Tibial nerve (tissue), 4 donors: ENCODE results near the gene SORCS2. TPM values are rescaled to one million over a fixed set of nuclear protein-coding genes. Genes with fewer than 3 reads are reported as not detected.
A peak's percentile ranks its signal among the peaks of the same experiment; 100 is the strongest.

Source experiments
- DNase-seq, 2 donors: peaks; one replicate each; pipeline ENCODE4 v3.0.0-alpha.2; 2019; ENCODE audit warnings: low spot score in 2 of 2
- H3K27ac ChIP-seq, 4 donors: fragments of 200-600 bp; sonication (generic) in 3 of 4; one replicate each; pipeline ENCODE4 v1.5.1; 2017 to 2019; ENCODE audit warnings: mild to moderate bottlenecking in 1 of 4
- H3K27me3 ChIP-seq, 2 donors: fragments of 200-600 bp; sonication (generic) in 1 of 2; one replicate each; pipeline versions ENCODE4 v1.5.1 to v1.6.0; 2017 to 2019
- H3K36me3 ChIP-seq, 3 donors: fragments of 200-600 bp; sonication (generic); one replicate each; pipeline ENCODE4 v1.5.1; 2018 to 2019
- H3K4me1 ChIP-seq, 4 donors: fragments of 200-600 bp; sonication (generic) in 3 of 4; one replicate each; pipeline ENCODE4 v1.5.1; 2017 to 2019
- H3K4me3 ChIP-seq, 4 donors: fragments of 200-600 bp; sonication (generic) in 3 of 4; one replicate each; pipeline ENCODE4 v1.5.1; 2017 to 2019; ENCODE audit warnings: mild to moderate bottlenecking in 1 of 4, moderate library complexity in 1 of 4
- H3K9me3 ChIP-seq, 4 donors: fragments of 200-600 bp; sonication (generic) in 3 of 4; one replicate each; pipeline ENCODE4 v1.5.1; 2017 to 2019
- CTCF ChIP-seq, 5 experiments: fragments of 200-600 bp in 3 of 5; fragments of 450-650 bp in 2 of 5; sonication (generic) in 3 of 5; IDR thresholded peaks; one replicate each; pipeline ENCODE4 v1.5.1; 2016 to 2019; ENCODE audit warnings: antibody characterized with exemption in 5 of 5, mild to moderate bottlenecking in 3 of 5, moderate library complexity in 2 of 5
- EP300 ChIP-seq, 2 donors: sonication (generic); formaldehyde crosslinking; IDR thresholded peaks; one replicate each; pipeline ENCODE4 v1.6.1; 2017; ENCODE audit warnings: antibody characterized with exemption in 2 of 2, mild to moderate bottlenecking in 1 of 2
- POLR2A ChIP-seq, 2 donors: fragments of 450-650 bp; IDR thresholded peaks; one replicate each; pipeline ENCODE4 v1.6.1; 2017; ENCODE audit warnings: antibody characterized with exemption in 2 of 2, mild to moderate bottlenecking in 2 of 2, moderate library complexity in 2 of 2
- WGBS, 2 donors: methylation state at CpG; one replicate each; pipeline ENCODE4 v1.1.5; 2018; 5-methylcytosine and 5-hydroxymethylcytosine counted together
- total RNA-seq, 4 donors: library from RNA; depleted of rRNA; stranded (reverse); fragments of >200 nt; gene quantifications; one replicate each; pipeline ENCODE4 v1.1.0, GENCODE V29; 2016

The SORCS2 gene
- total RNA-seq, 4 donors from 2014 or later = 15.6 to 48.9 (median 38.3) TPM

DNA sequence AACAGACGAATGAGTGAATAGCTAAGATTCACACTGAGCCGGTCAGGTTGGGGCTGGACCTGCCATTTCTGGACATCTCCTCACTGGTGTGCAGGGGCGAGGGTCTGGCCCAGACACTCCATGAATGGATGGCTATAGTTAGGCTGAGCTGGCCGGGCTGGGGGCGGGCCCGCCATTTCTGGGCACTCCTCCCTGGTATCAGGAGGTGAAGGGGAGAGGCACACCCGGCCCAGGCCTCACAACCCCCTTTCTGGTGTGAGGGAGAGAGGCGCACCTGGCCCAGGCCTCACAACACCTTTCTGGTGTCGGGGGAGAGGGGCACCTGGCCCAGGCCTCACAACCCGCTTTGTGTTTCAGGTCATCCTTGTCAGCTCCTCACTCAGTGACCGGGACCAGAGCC, 445.6 kb downstream of the SORCS2 start:
- 85 to 93% methylated on average over 9 to 11 of the region's 11 CpGs for WGBS, 2 donors
- DNase-seq = no peak
- peaks cover 0 to 12% (median 0%) of the 10 kb centered on the region in 4 donors for H3K4me1 ChIP-seq
- no peaks in the 10 kb centered on the region for H3K9me3 ChIP-seq
- H3K36me3 ChIP-seq = peaks cover 0 to 22% (median 0%) of the 10 kb centered on the region in 3 donors
- no peak overlapping the region for H3K4me3 ChIP-seq
- H3K27ac ChIP-seq = no peak overlapping the region
- TF ChIP-seq POLR2A (IDR thresholded peaks at IDR 0.05) = no peak
- TF ChIP-seq EP300 (IDR thresholded peaks at IDR 0.05) = no peak
- no peak for TF ChIP-seq CTCF (IDR thresholded peaks at IDR 0.05)
- H3K27me3 ChIP-seq = no peaks in the 10 kb centered on the region

DNA sequence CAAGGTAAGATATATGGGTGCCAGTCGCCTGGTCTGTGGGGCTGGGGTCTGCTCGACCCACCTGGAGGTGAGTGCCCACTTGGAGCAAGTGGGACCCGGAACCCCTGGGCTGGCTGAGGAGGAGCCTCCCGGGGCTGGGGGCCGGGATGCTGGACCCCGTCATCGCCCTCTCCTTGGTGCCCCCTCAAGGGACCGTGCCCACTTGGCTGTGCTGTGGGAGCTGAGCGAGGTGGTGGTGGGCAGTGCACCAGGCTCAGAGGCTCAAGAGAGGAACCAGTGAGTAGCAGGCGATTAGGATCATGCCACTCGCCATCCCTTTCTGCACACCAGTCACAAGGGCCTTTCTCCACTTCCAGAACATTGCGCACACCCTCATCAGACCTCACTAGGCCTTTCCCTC, 446.2 kb downstream of the SORCS2 start:
- no peak for TF ChIP-seq POLR2A (IDR thresholded peaks at IDR 0.05)
- TF ChIP-seq EP300 (IDR thresholded peaks at IDR 0.05) = no peak
- no peak for TF ChIP-seq CTCF (IDR thresholded peaks at IDR 0.05)
- no peak overlapping the region for H3K4me3 ChIP-seq

DNA sequence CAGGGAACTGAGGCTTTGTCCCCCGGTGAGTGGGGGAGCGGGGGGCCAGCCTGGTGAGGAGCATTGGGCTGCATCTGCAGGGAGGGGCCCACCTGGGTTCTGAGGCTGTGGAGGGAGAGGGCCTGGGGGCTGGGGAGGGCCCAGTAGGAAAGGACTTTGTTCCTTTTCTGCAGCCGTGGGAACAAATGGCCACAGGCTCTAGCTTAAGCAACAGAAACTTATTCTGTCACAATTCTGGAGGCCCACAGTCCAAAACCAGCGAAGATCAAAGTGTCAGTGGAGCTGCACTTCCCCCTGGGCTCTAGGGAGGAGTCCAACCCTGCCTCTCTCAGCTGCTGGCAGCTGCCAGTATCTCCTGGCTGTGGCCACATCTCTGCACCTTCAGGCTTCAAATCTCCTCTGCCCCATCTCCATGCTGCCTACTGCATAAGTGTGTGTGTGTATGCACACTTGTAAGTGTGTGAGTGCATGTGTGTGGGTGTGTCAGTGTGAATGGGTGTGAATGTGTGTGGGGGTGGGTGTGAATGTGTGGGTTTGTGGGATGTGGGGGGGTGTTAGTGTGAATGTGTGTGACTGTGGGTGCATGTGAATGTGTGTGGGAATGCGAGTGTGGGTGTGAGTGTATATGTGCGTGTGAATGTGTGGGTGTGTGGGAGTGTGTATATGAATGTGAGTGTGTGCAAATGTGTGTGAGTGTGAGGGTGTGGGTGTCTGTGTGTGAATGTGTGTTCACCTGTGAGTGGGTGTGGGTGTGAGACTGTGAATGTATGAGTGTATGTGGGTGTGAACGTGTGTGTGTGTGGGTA, 446.8 kb downstream of the SORCS2 start:
- H3K36me3 ChIP-seq = peaks cover 0 to 24% (median 0%) of the 10 kb centered on the region in 3 donors
- H3K27ac ChIP-seq = no peak overlapping the region
- no peak for TF ChIP-seq CTCF (IDR thresholded peaks at IDR 0.05)
- TF ChIP-seq POLR2A (IDR thresholded peaks at IDR 0.05) = no peak
- TF ChIP-seq EP300 (IDR thresholded peaks at IDR 0.05) = peak in 1 of 2 donors; percentile 18
- peaks cover 0 to 12% (median 0%) of the 10 kb centered on the region in 4 donors for H3K4me1 ChIP-seq
- H3K9me3 ChIP-seq = peaks cover 0 to 4% (median 0%) of the 10 kb centered on the region in 4 donors
- no peak for DNase-seq
- H3K27me3 ChIP-seq = no peaks in the 10 kb centered on the region
- H3K4me3 ChIP-seq = no peak overlapping the region
- WGBS, 2 donors = 75 to 76% methylated on average over 7 of the region's 7 CpGs

More for the DNA sequence above, 446.2 kb downstream of the SORCS2 start:
- H3K4me1 ChIP-seq = peaks cover 0 to 12% (median 0%) of the 10 kb centered on the region in 4 donors
- no peak for DNase-seq
- peaks cover 0 to 23% (median 0%) of the 10 kb centered on the region in 3 donors for H3K36me3 ChIP-seq
- 89 to 92% methylated on average over 11 to 12 of the region's 12 CpGs for WGBS, 2 donors
- H3K27ac ChIP-seq = no peak overlapping the region
- H3K9me3 ChIP-seq = no peaks in the 10 kb centered on the region
- no peaks in the 10 kb centered on the region for H3K27me3 ChIP-seq

DNA sequence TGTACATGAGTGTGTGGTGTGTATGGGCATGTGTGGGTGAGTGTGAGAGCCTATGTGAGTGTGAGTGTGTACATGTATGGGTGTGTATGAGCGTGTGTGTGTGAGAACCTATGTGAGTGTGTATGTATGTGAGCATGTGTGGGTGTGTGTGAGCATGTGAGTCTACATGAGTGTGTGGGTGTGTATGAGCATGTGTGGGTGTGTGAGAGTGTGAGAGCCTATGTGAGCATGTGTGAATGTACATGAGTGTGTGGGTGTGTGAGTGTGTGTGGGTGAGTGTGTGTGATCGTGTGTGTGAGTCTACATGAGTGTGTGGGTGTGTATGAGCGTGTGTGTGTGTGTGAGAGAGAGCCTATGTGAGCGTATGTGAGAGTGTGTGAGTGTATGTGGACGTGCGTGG, 447.8 kb downstream of the SORCS2 start:
- peaks cover 0 to 10% (median 0%) of the 10 kb centered on the region in 4 donors for H3K9me3 ChIP-seq
- peaks cover 0 to 5% (median 0%) of the 10 kb centered on the region in 4 donors for H3K4me1 ChIP-seq
- 79 to 81% methylated on average over 6 of the region's 6 CpGs for WGBS, 2 donors

More for the DNA sequence above, 447.8 kb downstream of the SORCS2 start:
- TF ChIP-seq CTCF (IDR thresholded peaks at IDR 0.05) (no peak), EP300 (IDR thresholded peaks at IDR 0.05) (no peak), POLR2A (IDR thresholded peaks at IDR 0.05) (no peak)
- Histone ChIP-seq H3K36me3 (peaks cover 0 to 31% (median 0%) of the 10 kb centered on the region in 3 donors), H3K4me3 (no peak overlapping the region), H3K27me3 (no peaks in the 10 kb centered on the region), H3K27ac (no peak overlapping the region)
- DNase-seq = no peak
